GM13977 (cell line): ENCODE data around the gene ARSG.

Experiments
- DNase-seq: peaks from one replicate; pipeline ENCODE4 v3.0.0; 2012; ENCODE audit warnings: low spot score
- CTCF ChIP-seq: IDR thresholded peaks from 2 replicates; pipeline ENCODE4 v1.5.1; 2012; ENCODE audit warnings: mild to moderate bottlenecking, control low read depth; ENCODE audit not compliant: insufficient read depth; ENCODE audit errors: extremely low read depth, missing control alignments
- in situ Hi-C: fragments of 300-500 bp; cut with MboI; formaldehyde crosslinking; loops from one replicate; pipeline ENCODE4 v1.12.0; 2022; ENCODE audit warnings: low sequenced_read_pairs, low pct_unique_long_range_greater_than_20kb, mixed read lengths, inconsistent platforms; ENCODE audit not compliant: unreplicated experiment

Gene ARSG

GRCh38 chr17:68387435-68388218 is 96.3 kb downstream of the ARSG start:
- TF ChIP-seq CTCF, result no peak
- in situ Hi-C loops, result no loop called here
- DNase-seq, result no peak

GRCh38 chr17:68389041-68389440 is 97.7 kb downstream of the ARSG start:
- DNase-seq, result no peak
- no peak for TF ChIP-seq CTCF
- in situ Hi-C loops, result no loop called here

- TF ChIP-seq CTCF, result no peak
- DNase-seq, result no peak
- in situ Hi-C loops, result no loop called here
Measured at GRCh38 chr17:68390888-68391545, 99.7 kb downstream of the ARSG start.

- TF ChIP-seq CTCF, result no peak
- in situ Hi-C loops, result no loop called here
- no peak for DNase-seq
Measured at GRCh38 chr17:68391561-68392268, 100.4 kb downstream of the ARSG start.

- TF ChIP-seq CTCF, result no peak
- no peak for DNase-seq
- in situ Hi-C loops, result no loop called here
Measured at GRCh38 chr17:68394608-68395331, 103.5 kb downstream of the ARSG start.
